Mucosa of descending colon (tissue), 3 donors: Measurements from ENCODE around the gene ATR. TPM values are rescaled to one million over a fixed set of nuclear protein-coding genes. Genes with fewer than 3 reads are reported as not detected.

Experiments used
- ATAC-seq: fragments of 200-7000 bp; cut with Tn5 transposase; one replicate; pipeline ENCODE4 v1.9.1; 2020; ENCODE audit warnings: mild to moderate bottlenecking, moderate library complexity
- DNase-seq, 3 donors: peaks; one replicate each; pipeline ENCODE4 v3.0.0-alpha.2; 2020
- H3K36me3 ChIP-seq: fragments of 200-600 bp; one replicate; pipeline ENCODE4 v1.8.0; 2021; ENCODE audit warnings: low read depth, mild to moderate bottlenecking
- H3K4me1 ChIP-seq: fragments of 200-600 bp; one replicate; pipeline ENCODE4 v1.8.0; 2021; ENCODE audit warnings: low read depth, mild to moderate bottlenecking
- H3K4me3 ChIP-seq: fragments of 200-600 bp; one replicate; pipeline ENCODE4 v1.8.0; 2021; ENCODE audit warnings: mild to moderate bottlenecking
- H3K9me3 ChIP-seq: fragments of 200-600 bp; one replicate; pipeline ENCODE4 v1.8.0; 2021; ENCODE audit warnings: mild to moderate bottlenecking
- intact Hi-C, 2 donors: fragments of 100-400 bp; cut with DNase I in 1 of 2; cut with micrococcal nuclease in 1 of 2; formaldehyde crosslinking; loops; one replicate each; pipeline versions ENCODE4 v1.11.0 to v1.11.1; 2022; cut with DNase I, micrococcal nuclease
- total RNA-seq, 3 donors: library from RNA; stranded (reverse); fragmentation: NEBNext Ultra II Directional in 2 of 3; extraction: Animal tissue kit (Norgen Biotek cat#: 25700) in 2 of 3; gene quantifications; one replicate each; pipeline versions ENCODE4 v1.2.1 to v1.2.4, GENCODE V29; 2021 to 2023
- TF ChIP-seq, protein P1 (sequence below): fragments of 200-600 bp; IDR thresholded peaks from one replicate; pipeline ENCODE4 v1.8.0; 2022; ENCODE audit warnings: antibody characterized with exemption, mild to moderate bottlenecking
- donor health status: DM: no; HTN: no; CAD: no; lungs with moderate emphysema.
- donor health status: DM: no; HTN: no; CAD: no.
- donor health status: DM: no; HTN: yes; CAD: no.

The ATR gene
- total RNA-seq, 3 donors from 2014 or later, result 16.0 to 21.1 (median 18.1) TPM

DNA sequence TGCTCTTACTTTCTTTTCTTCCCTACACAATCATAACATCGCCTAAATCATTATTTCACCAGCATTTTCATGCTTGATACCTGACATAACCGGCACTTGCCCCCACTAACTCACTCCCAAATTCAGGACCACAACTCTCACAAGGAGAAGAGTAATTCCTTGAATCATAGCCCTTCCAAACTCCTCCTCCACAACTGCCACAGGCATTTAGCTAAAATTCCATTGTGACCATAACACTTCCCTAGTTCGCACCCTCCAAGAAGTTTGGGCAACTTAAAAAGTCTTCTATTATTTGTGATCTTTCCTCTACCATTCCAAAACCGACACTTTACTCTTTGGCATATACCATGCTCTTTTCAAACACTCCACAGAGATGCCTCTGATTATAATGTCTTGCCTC is 71.3 kb downstream of the ATR start:
- Histone ChIP-seq H3K9me3 (no peaks in the 10 kb centered on the region), H3K4me3 (no peak overlapping the region), H3K4me1 (no peaks in the 10 kb centered on the region), H3K36me3 (no peaks in the 10 kb centered on the region)
- intact Hi-C loops, result no loop called here
- TF ChIP-seq, protein P1, sequence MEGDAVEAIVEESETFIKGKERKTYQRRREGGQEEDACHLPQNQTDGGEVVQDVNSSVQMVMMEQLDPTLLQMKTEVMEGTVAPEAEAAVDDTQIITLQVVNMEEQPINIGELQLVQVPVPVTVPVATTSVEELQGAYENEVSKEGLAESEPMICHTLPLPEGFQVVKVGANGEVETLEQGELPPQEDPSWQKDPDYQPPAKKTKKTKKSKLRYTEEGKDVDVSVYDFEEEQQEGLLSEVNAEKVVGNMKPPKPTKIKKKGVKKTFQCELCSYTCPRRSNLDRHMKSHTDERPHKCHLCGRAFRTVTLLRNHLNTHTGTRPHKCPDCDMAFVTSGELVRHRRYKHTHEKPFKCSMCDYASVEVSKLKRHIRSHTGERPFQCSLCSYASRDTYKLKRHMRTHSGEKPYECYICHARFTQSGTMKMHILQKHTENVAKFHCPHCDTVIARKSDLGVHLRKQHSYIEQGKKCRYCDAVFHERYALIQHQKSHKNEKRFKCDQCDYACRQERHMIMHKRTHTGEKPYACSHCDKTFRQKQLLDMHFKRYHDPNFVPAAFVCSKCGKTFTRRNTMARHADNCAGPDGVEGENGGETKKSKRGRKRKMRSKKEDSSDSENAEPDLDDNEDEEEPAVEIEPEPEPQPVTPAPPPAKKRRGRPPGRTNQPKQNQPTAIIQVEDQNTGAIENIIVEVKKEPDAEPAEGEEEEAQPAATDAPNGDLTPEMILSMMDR, result no peak
- DNase-seq, result no peak
- ATAC-seq, result no peak

DNA sequence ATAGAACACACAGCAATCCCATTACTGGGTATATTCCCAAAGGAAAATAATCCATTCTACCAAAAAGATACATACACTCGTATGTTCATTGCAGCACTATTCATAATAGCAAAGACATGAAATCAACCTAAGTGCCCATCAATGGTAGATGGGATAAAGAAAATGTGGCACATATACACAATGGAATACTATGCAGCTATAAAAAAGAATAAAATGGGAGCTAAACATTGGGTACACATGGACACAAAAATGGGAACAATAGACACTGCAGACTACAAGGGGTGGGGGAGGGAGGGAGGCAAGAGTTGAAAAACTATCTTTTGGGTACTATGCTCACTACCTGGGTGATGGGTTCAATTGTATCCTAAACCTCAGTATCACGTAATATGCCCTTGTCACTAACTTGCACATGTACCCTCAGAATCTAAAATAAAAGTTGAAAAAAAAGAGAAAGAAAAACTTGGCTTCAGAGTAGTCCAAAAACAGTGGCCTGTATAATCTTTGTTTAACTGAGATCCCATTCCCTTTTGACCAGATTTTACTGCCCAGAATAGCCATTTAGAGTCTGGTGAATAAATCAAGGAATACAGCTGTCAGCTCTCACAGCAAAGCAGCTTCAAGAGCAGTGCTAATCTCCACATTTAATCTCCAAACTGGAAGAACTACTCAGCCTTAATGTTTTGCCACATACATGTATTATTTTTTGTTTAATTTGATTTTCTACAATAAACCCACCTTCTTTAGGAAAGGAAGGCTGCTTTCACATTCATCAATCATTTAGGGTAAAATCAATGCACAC is 76.1 kb downstream of the ATR start:
- no peaks in the 10 kb centered on the region for H3K36me3 ChIP-seq

DNA sequence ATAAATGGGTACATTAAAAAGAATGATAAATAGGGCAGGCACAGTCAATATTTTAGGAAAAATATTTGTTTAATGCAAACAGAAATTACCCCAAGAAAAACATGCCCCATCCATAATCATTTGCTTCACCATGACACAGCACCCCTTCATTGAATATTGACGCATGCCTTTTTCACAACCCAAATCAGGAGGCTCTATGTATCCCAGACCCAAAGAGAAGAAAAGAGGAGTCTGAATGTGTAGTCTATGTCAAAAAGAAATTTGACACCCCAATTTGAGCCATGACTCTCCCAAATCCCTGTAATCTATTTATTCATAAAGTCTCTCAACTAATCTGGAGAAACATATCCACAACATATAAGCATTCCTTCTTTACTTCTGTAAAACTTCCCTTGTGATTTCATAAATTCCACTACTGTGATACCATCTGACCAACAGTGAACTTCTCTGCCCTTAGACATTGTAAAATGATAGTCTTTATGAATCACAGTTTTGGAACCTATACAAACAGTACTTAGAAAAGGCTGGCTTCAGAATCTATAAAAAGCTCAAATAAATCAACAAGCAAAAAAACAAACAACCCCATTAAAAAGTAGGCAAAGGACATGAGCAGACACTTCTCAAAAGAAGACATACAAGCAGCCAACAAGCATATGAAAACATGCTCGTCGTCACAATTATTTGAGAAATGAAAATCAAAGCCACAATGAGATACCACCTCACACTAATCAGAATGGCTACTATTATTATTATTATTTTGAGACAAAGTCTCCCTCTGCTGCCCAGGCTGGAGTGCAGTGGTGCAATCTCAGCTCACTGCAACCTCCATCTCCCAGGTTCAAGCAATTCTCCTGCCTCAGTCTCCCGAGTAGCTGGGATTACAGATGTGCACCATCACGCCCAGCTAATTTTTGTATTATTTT is 77.3 kb downstream of the ATR start:
- intact Hi-C loops, result no loop called here
- no peaks in the 10 kb centered on the region for H3K9me3 ChIP-seq
- no peaks in the 10 kb centered on the region for H3K4me1 ChIP-seq
- DNase-seq (no peak), ATAC-seq (no peak)
- TF ChIP-seq, protein P1, result no peak
- H3K36me3 ChIP-seq, result no peaks in the 10 kb centered on the region
- no peak overlapping the region for H3K4me3 ChIP-seq

More for the DNA sequence above, 76.1 kb downstream of the ATR start:
- no peak overlapping the region for H3K4me3 ChIP-seq
- intact Hi-C loops, result no loop called here
- ATAC-seq (no peak), DNase-seq (no peak)
- no peaks in the 10 kb centered on the region for H3K4me1 ChIP-seq
- no peaks in the 10 kb centered on the region for H3K9me3 ChIP-seq
- TF ChIP-seq, protein P1, result no peak

DNA sequence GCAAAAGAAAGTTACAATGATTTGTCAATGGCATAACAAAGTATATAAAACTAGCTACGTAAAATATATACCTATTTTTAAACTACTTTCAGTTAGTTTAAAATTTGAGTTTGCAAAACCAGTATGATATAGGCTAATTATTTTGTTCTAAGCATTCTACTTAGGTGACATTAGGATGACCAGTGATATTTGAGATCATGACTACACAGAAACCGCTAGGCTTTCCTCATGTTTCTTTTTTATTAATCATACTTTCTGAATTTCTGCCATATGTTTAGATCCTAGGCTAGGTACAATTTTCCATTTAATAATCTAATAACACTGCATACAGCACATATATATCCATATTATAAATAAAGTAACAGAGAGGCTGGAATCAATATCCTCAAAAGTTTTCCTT is 78.3 kb downstream of the ATR start:
- TF ChIP-seq, protein P1, result no peak
- DNase-seq (no peak), ATAC-seq (no peak)
- intact Hi-C loops, result no loop called here
- Histone ChIP-seq H3K4me3 (no peak overlapping the region), H3K36me3 (no peaks in the 10 kb centered on the region), H3K4me1 (no peaks in the 10 kb centered on the region), H3K9me3 (no peaks in the 10 kb centered on the region)

DNA sequence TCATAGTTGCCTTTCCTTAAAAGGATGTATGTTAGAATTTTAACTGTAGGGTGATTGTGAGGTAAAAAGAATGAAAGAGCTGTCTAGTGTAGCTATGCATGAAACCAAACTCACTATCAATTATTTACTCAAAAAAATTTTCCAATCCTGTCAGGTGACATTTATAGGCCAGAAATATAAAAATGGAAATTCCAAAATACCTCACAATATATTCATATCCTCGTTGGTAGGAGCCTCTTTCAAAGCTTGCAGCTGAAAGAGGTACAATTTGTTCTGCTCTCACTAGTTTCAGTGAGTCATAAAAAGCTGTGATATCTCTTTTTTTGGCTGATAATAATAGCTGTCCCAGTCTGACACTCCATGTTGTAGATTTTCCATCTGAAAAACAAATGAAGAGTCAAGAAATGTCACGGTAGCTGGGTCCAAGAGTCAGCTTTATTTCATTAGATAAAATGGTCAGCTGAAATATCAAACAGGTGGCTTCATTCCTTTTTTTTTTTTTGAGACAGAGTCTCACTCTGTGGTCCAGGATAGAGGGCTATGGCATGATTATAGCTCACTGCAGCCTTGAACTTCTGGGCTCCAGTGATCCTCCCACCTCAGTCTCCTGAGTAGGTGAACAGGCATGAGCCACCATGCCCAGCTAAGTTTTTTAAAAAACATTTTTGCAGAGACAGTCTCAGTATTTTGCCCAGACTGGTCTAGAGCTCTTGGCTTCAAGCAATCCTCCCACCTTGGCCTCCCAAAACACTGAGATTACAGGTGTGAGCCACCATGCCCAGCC is 79.9 kb downstream of the ATR start:
- Histone ChIP-seq H3K4me1 (no peaks in the 10 kb centered on the region), H3K36me3 (no peaks in the 10 kb centered on the region), H3K9me3 (no peaks in the 10 kb centered on the region), H3K4me3 (no peak overlapping the region)
- no peak for ATAC-seq
- intact Hi-C loops, result no loop called here
- TF ChIP-seq, protein P1, result no peak
- no peak for DNase-seq
